ENCODE measurements around the gene PALB2.
A peak's percentile ranks its signal among the peaks of the same experiment; 100 is the strongest.

The PALB2 gene

DNA sequence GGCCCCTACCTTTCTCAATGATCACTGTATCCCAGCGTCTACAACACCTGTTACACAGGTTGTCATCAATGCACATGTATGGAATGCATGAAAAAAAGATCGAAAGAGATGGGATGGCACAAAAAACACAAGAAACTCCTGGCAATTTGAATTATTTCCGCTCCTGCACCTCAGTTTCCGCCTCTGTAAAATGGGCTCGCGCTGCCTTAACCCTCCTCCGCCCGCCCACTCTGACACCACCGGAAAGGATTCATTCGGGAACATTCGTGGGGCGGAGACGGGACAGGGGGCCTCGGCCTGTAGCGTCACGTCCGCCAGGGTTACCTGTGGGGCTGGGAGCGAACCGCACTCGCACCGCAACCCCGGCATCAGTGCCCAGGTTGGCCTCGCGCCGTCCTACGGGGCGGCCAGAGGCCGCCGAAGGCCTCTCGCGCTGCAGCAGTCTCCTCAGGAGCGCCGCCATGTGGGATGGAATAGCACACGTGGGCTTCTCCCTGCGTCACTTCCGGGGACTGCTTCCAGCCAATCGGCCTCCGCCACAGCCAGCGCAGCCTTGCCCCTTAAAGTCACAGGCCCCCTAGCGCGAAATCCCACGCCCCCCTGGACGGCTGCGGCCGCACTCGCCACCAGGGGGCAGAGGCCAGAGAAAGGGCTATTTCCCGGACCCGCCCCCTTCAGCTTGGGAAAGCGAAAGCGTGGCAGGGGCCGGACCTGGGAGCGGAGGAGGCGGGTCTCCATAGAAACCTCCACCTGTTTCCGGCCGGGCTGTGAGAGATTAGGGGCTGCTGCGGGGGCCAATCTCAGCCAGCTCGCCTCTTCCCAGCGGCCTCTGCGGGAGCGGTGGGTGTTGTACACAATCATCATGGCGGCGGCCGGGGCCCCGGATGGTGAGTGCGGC, 84.0 kb downstream of the PALB2 start, which contains the start of the genes EARS2 and UBFD1:
TSS of gene EARS2 (minus strand) at position 470 of the 898 bp plus-strand sequence. CDS start at position 463, 7 bp downstream.
TSS of gene UBFD1 (plus strand) at position 847 of the 898 bp plus-strand sequence. CDS start at position 863, 16 bp downstream.
- peak; percentile 96 for DNase-seq (ENCODE audit: low spot score)
- TF ChIP-seq, protein P1, sequence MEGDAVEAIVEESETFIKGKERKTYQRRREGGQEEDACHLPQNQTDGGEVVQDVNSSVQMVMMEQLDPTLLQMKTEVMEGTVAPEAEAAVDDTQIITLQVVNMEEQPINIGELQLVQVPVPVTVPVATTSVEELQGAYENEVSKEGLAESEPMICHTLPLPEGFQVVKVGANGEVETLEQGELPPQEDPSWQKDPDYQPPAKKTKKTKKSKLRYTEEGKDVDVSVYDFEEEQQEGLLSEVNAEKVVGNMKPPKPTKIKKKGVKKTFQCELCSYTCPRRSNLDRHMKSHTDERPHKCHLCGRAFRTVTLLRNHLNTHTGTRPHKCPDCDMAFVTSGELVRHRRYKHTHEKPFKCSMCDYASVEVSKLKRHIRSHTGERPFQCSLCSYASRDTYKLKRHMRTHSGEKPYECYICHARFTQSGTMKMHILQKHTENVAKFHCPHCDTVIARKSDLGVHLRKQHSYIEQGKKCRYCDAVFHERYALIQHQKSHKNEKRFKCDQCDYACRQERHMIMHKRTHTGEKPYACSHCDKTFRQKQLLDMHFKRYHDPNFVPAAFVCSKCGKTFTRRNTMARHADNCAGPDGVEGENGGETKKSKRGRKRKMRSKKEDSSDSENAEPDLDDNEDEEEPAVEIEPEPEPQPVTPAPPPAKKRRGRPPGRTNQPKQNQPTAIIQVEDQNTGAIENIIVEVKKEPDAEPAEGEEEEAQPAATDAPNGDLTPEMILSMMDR (IDR thresholded peaks at IDR 0.05; ENCODE audit: extremely low read depth, missing control alignments): peak; percentile 76

DNA sequence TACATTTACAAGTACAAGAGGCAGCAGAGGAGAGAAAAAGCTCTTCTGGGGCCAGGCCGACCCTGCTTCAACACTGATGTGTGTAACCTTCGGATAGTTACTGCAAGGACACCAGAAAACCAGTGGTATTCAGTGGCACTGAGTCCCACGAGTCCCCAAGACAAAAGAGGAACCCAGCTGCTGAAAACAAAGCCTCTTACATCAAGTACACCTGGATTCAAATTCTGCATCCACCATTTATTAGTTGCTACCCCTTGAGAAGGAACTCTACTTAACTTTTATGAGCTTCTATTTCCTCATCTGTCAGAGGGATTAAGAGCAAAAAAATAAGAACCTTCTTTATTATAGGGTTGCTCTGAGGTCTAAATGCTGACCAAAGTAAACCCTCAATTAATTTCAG, 86.6 kb downstream of the PALB2 start:
- TF ChIP-seq, protein P1 (IDR thresholded peaks at IDR 0.05; ENCODE audit: extremely low read depth, missing control alignments): no peak
- no peak for DNase-seq (ENCODE audit: low spot score)
